PC-3 (cell line): ENCODE results near the gene TMEM129. TPM values are rescaled to one million over a fixed set of nuclear protein-coding genes. Genes with fewer than 3 reads are reported as not detected.

Experiments used
- ATAC-seq: fragments of 200-7000 bp; cut with Tn5 transposase; 2 replicates; pipeline ENCODE4 v1.9.1; 2020; ENCODE audit warnings: mild to moderate bottlenecking, moderate library complexity
- BruUV-seq: library from RNA; stranded (reverse); fragments of 400-500 nt; replicated peaks from 2 replicates; lab custom pipeline; 2021; lab: Mats Ljungman, UMichigan
- CTCF ChIA-PET: fragments of 300-600 bp; sonication (Branson Sonifier 250); formaldehyde crosslinking; loops from one replicate; lab custom pipeline; 2022; ENCODE audit warnings: antibody characterized with exemption; lab: Charles Lee
- POLR2A ChIA-PET: fragments of 300-600 bp; sonication (Branson Sonifier 250); formaldehyde crosslinking; loops from one replicate; lab custom pipeline; 2022; ENCODE audit warnings: antibody characterized with exemption; ENCODE audit not compliant: unreplicated experiment; lab: Charles Lee
- DNase-seq: peaks from one replicate; pipeline ENCODE4 v3.0.0-alpha.2; 2015
- H2AFZ ChIP-seq: fragments of 300-600 bp; sonication (generic); 2 replicates; pipeline ENCODE4 v1.6.0; 2016; ENCODE audit warnings: antibody characterized with exemption, low read length
- H3F3A ChIP-seq: fragments of 300-600 bp; sonication (generic); one replicate; pipeline ENCODE4 v1.6.0; 2017; ENCODE audit warnings: antibody characterized with exemption, low read length, control low read depth, mild to moderate bottlenecking; ENCODE audit not compliant: unreplicated experiment
- H3K27ac ChIP-seq: fragments of 300-600 bp; sonication (generic); 2 replicates; pipeline ENCODE4 v1.5.1; 2016; ENCODE audit warnings: mild to moderate bottlenecking, low read length
- H3K27me3 ChIP-seq: fragments of 300-600 bp; sonication (generic); 2 replicates; pipeline ENCODE4 v1.6.1; 2016; ENCODE audit warnings: low read length, mixed read lengths
- H3K36me3 ChIP-seq: fragments of 300-600 bp; sonication (generic); 2 replicates; pipeline ENCODE4 v1.6.1; 2016; ENCODE audit warnings: low read depth, mixed run types, low read length, mixed read lengths
- H3K4me1 ChIP-seq: fragments of 300-600 bp; sonication (generic); 2 replicates; pipeline ENCODE4 v1.5.1; 2016; ENCODE audit warnings: low read length; ENCODE audit not compliant: insufficient read depth
- H3K4me2 ChIP-seq: fragments of 300-600 bp; sonication (generic); 2 replicates; pipeline ENCODE4 v1.6.0; 2016; ENCODE audit warnings: low read length
- H3K4me3 ChIP-seq: fragments of 300-600 bp; sonication (generic); 2 replicates; pipeline ENCODE4 v1.5.1; 2016; ENCODE audit warnings: mild to moderate bottlenecking, low read length, mixed read lengths
- H3K79me2 ChIP-seq: fragments of 300-600 bp; sonication (generic); 2 replicates; pipeline ENCODE4 v1.6.1; 2017; ENCODE audit warnings: low read length, mixed read lengths
- H3K9ac ChIP-seq: fragments of 300-600 bp; sonication (generic); 2 replicates; pipeline ENCODE4 v1.6.0; 2016; ENCODE audit warnings: mild to moderate bottlenecking, low read length
- H3K9me2 ChIP-seq: fragments of 300-600 bp; sonication (generic); replicated peaks from 2 replicates; pipeline ENCODE4 v1.6.1; 2016; ENCODE audit warnings: mixed run types, low read length, mixed read lengths
- H3K9me3 ChIP-seq: fragments of 300-600 bp; sonication (generic); 2 replicates; pipeline ENCODE4 v1.6.1; 2016; ENCODE audit warnings: low read length, mixed read lengths
- H4K20me1 ChIP-seq: fragments of 300-600 bp; sonication (generic); 2 replicates; pipeline ENCODE4 v1.6.1; 2016; ENCODE audit warnings: low read length, mixed read lengths
- CTCF ChIP-seq: fragments of 300-600 bp; sonication (generic); conservative IDR thresholded peaks from 2 replicates; pipeline ENCODE4 v1.5.1; 2017; ENCODE audit warnings: antibody characterized with exemption, low read depth, mild to moderate bottlenecking, low read length
- EZH2 ChIP-seq: fragments of 300-600 bp; sonication (generic); IDR thresholded peaks from one replicate; pipeline ENCODE4 v1.6.1; 2017; ENCODE audit warnings: antibody characterized with exemption, mild to moderate bottlenecking, low read length; ENCODE audit not compliant: unreplicated experiment
- EZH2phosphoT487 ChIP-seq: fragments of 300-600 bp; sonication (generic); IDR thresholded peaks from 2 replicates; pipeline ENCODE4 v1.6.1; 2018; ENCODE audit warnings: mild to moderate bottlenecking, antibody characterized with exemption, low read length, borderline replicate concordance
- intact Hi-C: fragments of 100-400 bp; cut with micrococcal nuclease; formaldehyde crosslinking; loops from 2 replicates; pipeline ENCODE4 v1.9.0; 2023
- total RNA-seq: library from RNA; depleted of rRNA; stranded (reverse); fragments of >200 nt; gene quantifications from 2 replicates; pipeline ENCODE4 v1.2.3, GENCODE V29; 2014

Gene TMEM129
- total RNA-seq, 1 experiment from 2014 or later: 28.6 TPM

DNA sequence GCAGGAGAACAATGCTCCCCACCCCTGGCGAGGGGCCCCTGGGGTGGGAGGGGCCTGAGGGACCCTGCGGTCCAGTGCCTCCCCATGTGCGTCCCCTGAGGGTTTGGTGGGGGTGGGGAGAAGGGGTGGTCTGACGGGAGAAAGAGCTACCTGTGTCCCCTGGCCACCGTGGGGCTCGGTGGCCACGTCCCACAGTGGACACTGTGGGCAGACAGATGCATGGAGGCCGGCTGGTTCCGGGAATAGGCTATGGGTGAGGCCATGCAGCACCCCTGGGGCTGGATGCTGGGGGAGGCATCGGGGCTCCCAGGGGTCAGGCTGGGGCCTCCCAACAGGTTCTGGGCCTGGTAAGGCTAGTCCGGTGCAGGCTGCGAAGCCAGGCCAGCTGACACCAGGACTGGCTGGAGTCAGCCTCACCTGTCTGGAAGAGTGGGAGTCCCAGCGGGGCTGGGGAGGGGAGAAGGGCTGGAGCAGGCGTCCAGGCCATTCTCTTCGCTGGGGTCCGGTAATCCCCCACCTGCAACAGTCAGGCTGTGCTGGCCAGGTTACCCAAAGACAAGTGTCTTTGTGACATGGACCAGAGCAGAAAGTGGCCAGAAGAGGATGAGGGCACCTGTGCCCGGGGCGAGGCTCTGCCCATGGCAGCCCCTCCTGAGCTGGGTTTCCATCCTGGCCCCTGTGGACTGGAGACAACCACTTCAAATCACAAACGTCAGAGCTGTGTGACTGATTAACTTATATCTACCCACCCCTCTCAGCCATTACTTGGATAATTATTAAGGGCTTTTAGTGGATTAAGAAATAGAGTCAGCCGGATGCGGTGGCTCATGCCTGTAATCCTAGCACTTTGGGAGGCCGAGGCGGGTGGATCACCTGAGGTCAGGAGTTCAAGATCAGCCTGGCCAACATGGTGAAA, 35.6 kb downstream of the TMEM129 start:
- peak overlapping the region; percentile 47 for H3K9ac ChIP-seq

GRCh38 chr4:1684506-1685234, 36.5 kb downstream of the TMEM129 start:
- DNase-seq (no peak), ATAC-seq (peak; percentile 46)
- Histone ChIP-seq H3K36me3 (no peaks in the 10 kb centered on the region), H3K27me3 (no peaks in the 10 kb centered on the region), H3K9ac (peak overlapping the region; percentile 47), H3K4me3 (peak overlapping the region; percentile 70), H3K4me2 (peak overlapping the region; percentile 90), H3K9me2 (no peaks in the 10 kb centered on the region), H3K4me1 (peaks cover 5% of the 10 kb centered on the region; the same call in 1 of the 2 replicates), H3K79me2 (no peaks in the 10 kb centered on the region), H2AFZ (peak overlapping the region; percentile 64), H4K20me1 (no peaks in the 10 kb centered on the region), H3F3A (no peaks in the 10 kb centered on the region), H3K27ac (no peak overlapping the region), H3K9me3 (no peaks in the 10 kb centered on the region)
- BruUV-seq: TSS peak; percentile 24
- intact Hi-C loops: no loop called here
- CTCF ChIA-PET: no interaction called here
- POLR2A ChIA-PET: no interaction called here
- TF ChIP-seq EZH2 (no peak), EZH2phosphoT487 (no peak), CTCF (no peak)

More for the DNA sequence above, 35.6 kb downstream of the TMEM129 start:
- ChIA-PET POLR2A (no interaction called here), CTCF (no interaction called here)
- Histone ChIP-seq H3K9me2 (no peaks in the 10 kb centered on the region), H3K9me3 (no peaks in the 10 kb centered on the region), H3K27me3 (no peaks in the 10 kb centered on the region), H4K20me1 (no peaks in the 10 kb centered on the region), H3K79me2 (no peaks in the 10 kb centered on the region), H3K4me3 (peak overlapping the region; percentile 70), H3K36me3 (no peaks in the 10 kb centered on the region), H2AFZ (no peak overlapping the region), H3K27ac (no peak overlapping the region), H3K4me2 (peak overlapping the region; percentile 90), H3F3A (no peaks in the 10 kb centered on the region), H3K4me1 (peaks cover 5% of the 10 kb centered on the region; the same call in 1 of the 2 replicates)
- ATAC-seq (no peak), DNase-seq (no peak)
- intact Hi-C loops: no loop called here
- TF ChIP-seq CTCF (no peak), EZH2phosphoT487 (no peak), EZH2 (no peak)
- no TSS peak for BruUV-seq
